Type B pancreatic cell (in vitro differentiated cells): ENCODE results near the gene PHAF1. TPM values are rescaled to one million over a fixed set of nuclear protein-coding genes. Genes with fewer than 3 reads are reported as not detected.
A peak's percentile ranks its signal among the peaks of the same experiment; 100 is the strongest.

ENCODE experiments used
- DNase-seq: peaks from one replicate; pipeline ENCODE4 v3.0.0; 2021; ENCODE audit warnings: mixed read lengths; ENCODE audit not compliant: unreplicated experiment; ENCODE audit errors: extremely low spot score
- H3K27ac Mint-ChIP-seq: 2 replicates; pipeline ENCODE4 v1.8.0; 2021; ENCODE audit warnings: mild to moderate bottlenecking, mixed read lengths
- H3K27me3 Mint-ChIP-seq: 2 replicates; pipeline ENCODE4 v1.8.0; 2021; ENCODE audit warnings: mixed read lengths
- H3K36me3 Mint-ChIP-seq: 2 replicates; pipeline ENCODE4 v1.8.0; 2021; ENCODE audit warnings: mixed read lengths
- H3K4me1 Mint-ChIP-seq: one replicate; pipeline ENCODE4 v1.8.0; 2021; ENCODE audit warnings: mixed read lengths; ENCODE audit not compliant: unreplicated experiment
- H3K4me3 Mint-ChIP-seq: 2 replicates; pipeline ENCODE4 v1.8.0; 2021; ENCODE audit warnings: mild to moderate bottlenecking, mixed read lengths
- H3K9me3 Mint-ChIP-seq: 2 replicates; pipeline ENCODE4 v1.8.0; 2021; ENCODE audit warnings: mixed read lengths
- CTCF ChIP-seq: fragments of 200-600 bp; sonication (generic); conservative IDR thresholded peaks from 2 replicates; pipeline ENCODE4 v1.5.0; 2021; ENCODE audit warnings: antibody characterized with exemption, mild to moderate bottlenecking
- total RNA-seq: library from RNA; stranded (reverse); gene quantifications from 2 replicates; pipeline ENCODE4 v1.2.1, GENCODE V29; 2021; ENCODE audit warnings: low replicate concordance

The PHAF1 gene
- total RNA-seq, 1 donor from 2014 or later = 22.8 TPM

- Mint-ChIP-seq H3K27ac (peak within 1 kb of the TSS; percentile 51), H3K27me3 (peaks cover 48% of the 10 kb centered on the region), H3K36me3 (peaks cover 10% of the 10 kb centered on the region), H3K9me3 (no peaks in the 10 kb centered on the region), H3K4me3 (peak within 1 kb of the TSS; percentile 85), H3K4me1 (no peaks in the 10 kb centered on the region)
- no peak for TF ChIP-seq CTCF
- no peak for DNase-seq
Observed at GRCh38 chr16:67150833-67151396, 41.2 kb downstream of the PHAF1 start, which contains the start of gene B3GNT9. Gene B3GNT9 (minus strand): TSS chr16:67150998. CDS start chr16:67150485, 513 bp downstream.

- Mint-ChIP-seq H3K36me3 (peaks cover 5% of the 10 kb centered on the region), H3K27ac (peak overlapping the region; percentile 51), H3K27me3 (peaks cover 55% of the 10 kb centered on the region), H3K9me3 (no peaks in the 10 kb centered on the region), H3K4me3 (peak overlapping the region; percentile 85), H3K4me1 (no peaks in the 10 kb centered on the region)
- DNase-seq = no peak
- no peak for TF ChIP-seq CTCF
Observed at GRCh38 chr16:67151431-67152097, 41.8 kb downstream of the PHAF1 start.

- Mint-ChIP-seq H3K9me3 (no peaks in the 10 kb centered on the region), H3K36me3 (no peaks in the 10 kb centered on the region), H3K27me3 (peaks cover 78% of the 10 kb centered on the region), H3K4me1 (no peaks in the 10 kb centered on the region), H3K27ac (no peak overlapping the region), H3K4me3 (peak overlapping the region; percentile 79)
- DNase-seq = no peak
- TF ChIP-seq CTCF = no peak
Observed at GRCh38 chr16:67154578-67155294, 45.0 kb downstream of the PHAF1 start.

- Mint-ChIP-seq H3K4me1 (no peaks in the 10 kb centered on the region), H3K27ac (no peak overlapping the region), H3K36me3 (no peaks in the 10 kb centered on the region), H3K27me3 (peaks cover 85% of the 10 kb centered on the region), H3K9me3 (no peaks in the 10 kb centered on the region), H3K4me3 (peak overlapping the region; percentile 79)
- TF ChIP-seq CTCF = peak; percentile 99
- DNase-seq = peak; percentile 94
Observed at GRCh38 chr16:67155295-67156142, 45.8 kb downstream of the PHAF1 start.

- Mint-ChIP-seq H3K36me3 (no peaks in the 10 kb centered on the region), H3K4me1 (peaks cover 3% of the 10 kb centered on the region), H3K9me3 (no peaks in the 10 kb centered on the region), H3K4me3 (no peak overlapping the region), H3K27ac (no peak overlapping the region), H3K27me3 (peaks cover 88% of the 10 kb centered on the region)
- no peak for TF ChIP-seq CTCF
- no peak for DNase-seq
Observed at GRCh38 chr16:67156143-67156844, 46.6 kb downstream of the PHAF1 start.
